ENCODE measurements around the gene WIZ.
A peak's percentile ranks its signal among the peaks of the same experiment; 100 is the strongest.
"Not testable (repeated sequence)": the region's sequence is repeated elsewhere in the genome, so short reads cannot be mapped to it uniquely, and the experiment has no call there.

WIZ gene

GRCh38 chr19:15402411-15403150 lies 47.2 kb downstream of the WIZ start:
- DNase-seq, result no peak

- DNase-seq, result no peak
Observed at GRCh38 chr19:15401397-15401710, 48.4 kb downstream of the WIZ start.

- no peak for DNase-seq
Observed at GRCh38 chr19:15400521-15401396, 49.0 kb downstream of the WIZ start.

GRCh38 chr19:15399635-15400034 lies 50.1 kb downstream of the WIZ start:
- DNase-seq, result no peak

GRCh38 chr19:15399234-15399515 lies 50.6 kb downstream of the WIZ start:
- no peak for DNase-seq

GRCh38 chr19:15398501-15399233 lies 51.1 kb downstream of the WIZ start:
- DNase-seq, result no peak

- no peak for DNase-seq
Observed at GRCh38 chr19:15397782-15398181, 52.0 kb downstream of the WIZ start.

GRCh38 chr19:15397236-15397635 lies 52.5 kb downstream of the WIZ start:
- no peak for DNase-seq

GRCh38 chr19:15396436-15396835 lies 53.3 kb downstream of the WIZ start:
- DNase-seq, result no peak

GRCh38 chr19:15395251-15395650 lies 54.5 kb downstream of the WIZ start:
- not testable (repeated sequence) for DNase-seq

GRCh38 chr19:15394426-15394825 lies 55.3 kb downstream of the WIZ start:
- no peak for DNase-seq

GRCh38 chr19:15393963-15394362 lies 55.8 kb downstream of the WIZ start:
- DNase-seq, result no peak

GRCh38 chr19:15390814-15391213 lies 58.9 kb downstream of the WIZ start:
- DNase-seq, result no peak

- no peak for DNase-seq
Observed at GRCh38 chr19:15381864-15382263, 67.9 kb downstream of the WIZ start.

- DNase-seq, result no peak
Observed at GRCh38 chr19:15381429-15381828, 68.3 kb downstream of the WIZ start.

- peak; percentile 60 to 70 for DNase-seq
Observed at GRCh38 chr19:15379999-15380647, 69.6 kb downstream of the WIZ start.

GRCh38 chr19:15379083-15379998 lies 70.4 kb downstream of the WIZ start, which contains the start of gene AKAP8:
AKAP8 (minus strand) TSS chr19:15379787; CDS start chr19:15379731, 56 bp downstream.
- DNase-seq, result peak; percentile 93 to 94

- peak; percentile 52 to 63 for DNase-seq
Observed at GRCh38 chr19:15378534-15379082, 71.1 kb downstream of the WIZ start.

GRCh38 chr19:15374796-15375440 lies 74.8 kb downstream of the WIZ start:
- DNase-seq, result no peak

GRCh38 chr19:15374105-15374651 lies 75.6 kb downstream of the WIZ start:
- no peak for DNase-seq

GRCh38 chr19:15373644-15374043 lies 76.1 kb downstream of the WIZ start:
- DNase-seq, result no peak

Measured in Kasumi-1 (cell line).